Activated T-helper 17 cell treated with anti-CD3 and anti-CD28 coated beads, Interleukin-2, amount 50 U/mL, for 72 hours (primary cell): ENCODE results near the gene AKR1C3. TPM values are rescaled to one million over a fixed set of nuclear protein-coding genes. Genes with fewer than 3 reads are reported as not detected.
A peak's percentile ranks its signal among the peaks of the same experiment; 100 is the strongest.
"Not testable (repeated sequence)": the region's sequence is repeated elsewhere in the genome, so short reads cannot be mapped to it uniquely, and the experiment has no call there.

Source experiments
- ATAC-seq: fragments of 150-1000 bp; cut with Tn5 transposase; replicated peaks from 2 replicates; pipeline ENCODE4 v1.10.0; 2021; ENCODE audit warnings: mild to moderate bottlenecking, moderate library complexity
- H3K27ac Mint-ChIP-seq: one replicate; pipeline ENCODE4 v1.8.0; 2022; ENCODE audit warnings: mixed read lengths
- H3K27me3 Mint-ChIP-seq: one replicate; pipeline ENCODE4 v1.8.0; 2022; ENCODE audit warnings: mixed read lengths
- H3K36me3 Mint-ChIP-seq: one replicate; pipeline ENCODE4 v1.8.0; 2022; ENCODE audit warnings: low read depth, mild to moderate bottlenecking, mixed read lengths
- H3K4me1 Mint-ChIP-seq: one replicate; pipeline ENCODE4 v1.8.0; 2022; ENCODE audit warnings: mixed read lengths
- H3K4me3 Mint-ChIP-seq: one replicate; pipeline ENCODE4 v1.8.0; 2022; ENCODE audit warnings: mild to moderate bottlenecking, mixed read lengths
- H3K9me3 Mint-ChIP-seq: one replicate; pipeline ENCODE4 v1.8.0; 2022; ENCODE audit warnings: mixed read lengths
- total RNA-seq, 2 donors: library from RNA; stranded (reverse); gene quantifications; one replicate each; pipeline ENCODE4 v1.2.3, GENCODE V29; 2022

AKR1C3 gene
- 1 to 10 TPM in 1 of 2 donors, under 1 TPM in 1; 0.34 to 2.9 TPM for total RNA-seq

- H3K27ac Mint-ChIP-seq, result no peak within 1 kb of the TSS
Measured at GRCh38 chr10:5094265-5095205, at the start of gene AKR1C3. Gene AKR1C3, plus strand, starts transcription at chr10:5094414. Its CDS starts 31 bp downstream, at chr10:5094445.

GRCh38 chr10:5045095-5045494 is 49.1 kb upstream of the AKR1C3 start:
- no peaks in the 10 kb centered on the region for H3K4me1 Mint-ChIP-seq
- H3K27me3 Mint-ChIP-seq, result peaks cover 8% of the 10 kb centered on the region
- no peak overlapping the region for H3K4me3 Mint-ChIP-seq
- ATAC-seq, result no peak
- no peak overlapping the region for H3K27ac Mint-ChIP-seq
- no peaks in the 10 kb centered on the region for H3K36me3 Mint-ChIP-seq
- no peaks in the 10 kb centered on the region for H3K9me3 Mint-ChIP-seq

More at GRCh38 chr10:5094265-5095205, at the start of gene AKR1C3:
- H3K4me1 Mint-ChIP-seq, result no peaks in the 10 kb centered on the region
- peak; percentile 24 for ATAC-seq
- H3K27me3 Mint-ChIP-seq, result peaks cover 20% of the 10 kb centered on the region
- no peaks in the 10 kb centered on the region for H3K36me3 Mint-ChIP-seq
- H3K4me3 Mint-ChIP-seq, result peak within 1 kb of the TSS; percentile 50
- peaks cover 5% of the 10 kb centered on the region for H3K9me3 Mint-ChIP-seq

- H3K27me3 Mint-ChIP-seq, result peaks cover 3% of the 10 kb centered on the region
Measured at GRCh38 chr10:5046410-5046809, 47.8 kb upstream of the AKR1C3 start.

GRCh38 chr10:5047055-5047454 is 47.2 kb upstream of the AKR1C3 start:
- ATAC-seq, H3K4me3 Mint-ChIP-seq, H3K9me3 Mint-ChIP-seq, H3K36me3 Mint-ChIP-seq, H3K27ac Mint-ChIP-seq, H3K4me1 Mint-ChIP-seq, H3K27me3 Mint-ChIP-seq: not testable (repeated sequence)

More at GRCh38 chr10:5046410-5046809, 47.8 kb upstream of the AKR1C3 start:
- Mint-ChIP-seq H3K27ac (no peak overlapping the region), H3K36me3 (no peaks in the 10 kb centered on the region), H3K4me3 (no peak overlapping the region), H3K9me3 (no peaks in the 10 kb centered on the region), H3K4me1 (no peaks in the 10 kb centered on the region)
- no peak for ATAC-seq

- peak; percentile 35 for ATAC-seq
- Mint-ChIP-seq H3K27ac (no peak overlapping the region), H3K27me3 (peaks cover 3% of the 10 kb centered on the region), H3K9me3 (no peaks in the 10 kb centered on the region), H3K4me1 (no peaks in the 10 kb centered on the region), H3K36me3 (no peaks in the 10 kb centered on the region), H3K4me3 (no peak overlapping the region)
Measured at GRCh38 chr10:5047912-5048628, 46.1 kb upstream of the AKR1C3 start.

GRCh38 chr10:5052951-5053500 is 41.2 kb upstream of the AKR1C3 start:
- not testable (repeated sequence) for H3K4me3 Mint-ChIP-seq, H3K36me3 Mint-ChIP-seq, H3K27me3 Mint-ChIP-seq, H3K9me3 Mint-ChIP-seq, H3K27ac Mint-ChIP-seq, ATAC-seq, H3K4me1 Mint-ChIP-seq

GRCh38 chr10:5054831-5055230 is 39.4 kb upstream of the AKR1C3 start:
- H3K4me3 Mint-ChIP-seq, H3K27me3 Mint-ChIP-seq, H3K27ac Mint-ChIP-seq, H3K4me1 Mint-ChIP-seq, H3K9me3 Mint-ChIP-seq, H3K36me3 Mint-ChIP-seq, ATAC-seq: not testable (repeated sequence)

- not testable (repeated sequence) for H3K27ac Mint-ChIP-seq, H3K36me3 Mint-ChIP-seq, H3K27me3 Mint-ChIP-seq, H3K4me3 Mint-ChIP-seq, H3K9me3 Mint-ChIP-seq, H3K4me1 Mint-ChIP-seq, ATAC-seq
Measured at GRCh38 chr10:5059267-5059666, 34.9 kb upstream of the AKR1C3 start.

GRCh38 chr10:5060791-5061190 is 33.4 kb upstream of the AKR1C3 start:
- not testable (repeated sequence) for ATAC-seq, H3K36me3 Mint-ChIP-seq, H3K9me3 Mint-ChIP-seq, H3K27ac Mint-ChIP-seq, H3K4me3 Mint-ChIP-seq, H3K27me3 Mint-ChIP-seq, H3K4me1 Mint-ChIP-seq

GRCh38 chr10:5064656-5065055 is 29.6 kb upstream of the AKR1C3 start:
- no peak for ATAC-seq
- Mint-ChIP-seq H3K4me1 (no peaks in the 10 kb centered on the region), H3K27ac (no peak overlapping the region), H3K4me3 (no peak overlapping the region), H3K9me3 (no peaks in the 10 kb centered on the region), H3K36me3 (no peaks in the 10 kb centered on the region), H3K27me3 (peaks cover 4% of the 10 kb centered on the region)

GRCh38 chr10:5068274-5068984 is 25.8 kb upstream of the AKR1C3 start:
- H3K4me1 Mint-ChIP-seq, result no peaks in the 10 kb centered on the region

GRCh38 chr10:5070648-5071410 is 23.4 kb upstream of the AKR1C3 start:
- no peaks in the 10 kb centered on the region for H3K4me1 Mint-ChIP-seq
- no peaks in the 10 kb centered on the region for H3K9me3 Mint-ChIP-seq
- no peak for ATAC-seq
- H3K36me3 Mint-ChIP-seq, result no peaks in the 10 kb centered on the region
- no peak overlapping the region for H3K4me3 Mint-ChIP-seq
- peaks cover 6% of the 10 kb centered on the region for H3K27me3 Mint-ChIP-seq
- H3K27ac Mint-ChIP-seq, result no peak overlapping the region

More at GRCh38 chr10:5068274-5068984, 25.8 kb upstream of the AKR1C3 start:
- H3K9me3 Mint-ChIP-seq, result no peaks in the 10 kb centered on the region
- H3K27me3 Mint-ChIP-seq, result no peaks in the 10 kb centered on the region
- no peak overlapping the region for H3K4me3 Mint-ChIP-seq
- no peak overlapping the region for H3K27ac Mint-ChIP-seq
- H3K36me3 Mint-ChIP-seq, result no peaks in the 10 kb centered on the region
- no peak for ATAC-seq

- no peak overlapping the region for H3K27ac Mint-ChIP-seq
- ATAC-seq, result no peak
- H3K9me3 Mint-ChIP-seq, result no peaks in the 10 kb centered on the region
- H3K4me3 Mint-ChIP-seq, result no peak overlapping the region
- no peaks in the 10 kb centered on the region for H3K4me1 Mint-ChIP-seq
- H3K27me3 Mint-ChIP-seq, result peaks cover 6% of the 10 kb centered on the region
- H3K36me3 Mint-ChIP-seq, result no peaks in the 10 kb centered on the region
Measured at GRCh38 chr10:5071411-5072198, 22.6 kb upstream of the AKR1C3 start.
